ENCODE measurements around the gene ADAP1. TPM values are rescaled to one million over a fixed set of nuclear protein-coding genes. Genes with fewer than 3 reads are reported as not detected.

Gene ADAP1
- total RNA-seq, 1 experiment from 2014 or later = 6.2 TPM

GRCh38 chr7:977326-978048 lies 23.0 kb upstream of the ADAP1 start:
- peaks cover 0 to 9% (median 8%) of the 10 kb centered on the region in 3 experiments; a peak in 5 of 7 replicates for H3K36me3 Mint-ChIP-seq (ENCODE audit: insufficient read depth in 1 of 3, low read depth in 3 of 3)
- no peak overlapping the region for H2BK120ac ChIP-seq (ENCODE audit: low read depth, low read length, poor library complexity, severe bottlenecking)
- no peak overlapping the region for H2AK5ac ChIP-seq (ENCODE audit: insufficient read length, low read length)
- no peaks in the 10 kb centered on the region for H3K9me3 Mint-ChIP-seq
- no peak for TF ChIP-seq CTCF (conservative IDR thresholded peaks at IDR 0.05)
- H3K27me3 Mint-ChIP-seq (ENCODE audit: low read depth) = no peaks in the 10 kb centered on the region; the same call in 1 of the 2 replicates
- H2BK5ac ChIP-seq (ENCODE audit: insufficient read length, low read length) = no peak overlapping the region
- H2AFZ ChIP-seq (ENCODE audit: low read length) = no peak overlapping the region
- no peak overlapping the region for H3K9ac ChIP-seq (ENCODE audit: extremely low read depth, insufficient read length, low read length)
- H3K23me2 ChIP-seq (ENCODE audit: insufficient read length, low read depth, low read length, poor library complexity, severe bottlenecking) = peaks cover 3% of the 10 kb centered on the region
- no peak overlapping the region for H2BK12ac ChIP-seq (ENCODE audit: insufficient read length, low read depth, low read length)
- H3K4ac ChIP-seq (ENCODE audit: low read depth, low read length) = no peak overlapping the region
- H3K56ac ChIP-seq (ENCODE audit: insufficient read length, low read depth, low read length) = no peak overlapping the region
- no peak overlapping the region for H4K5ac ChIP-seq (ENCODE audit: insufficient read length, low read depth, low read length)
- H3K23ac ChIP-seq (ENCODE audit: insufficient read length, low read depth, low read length) = no peak overlapping the region
- no peak overlapping the region for H3K4me2 ChIP-seq (ENCODE audit: insufficient read depth, insufficient read length, low read length)
- H3K79me1 ChIP-seq (ENCODE audit: insufficient read depth, low read depth, low read length, poor library complexity, severe bottlenecking) = no peaks in the 10 kb centered on the region
- peak overlapping the region in 1 of 2 experiments; percentile 44; a peak in 1 of 5 replicates for H3K4me3 Mint-ChIP-seq
- H4K91ac ChIP-seq (ENCODE audit: insufficient read length, low read depth, low read length) = no peak overlapping the region
- WGBS (ENCODE audit: extremely low coverage, insufficient read length, low lambda C conversion rate) = no CpG with 5 or more reads among the region's 19 CpGs
- no peak overlapping the region for H3K27ac ChIP-seq (ENCODE audit: insufficient read length, low read depth, low read length)
- H4K20me1 ChIP-seq (ENCODE audit: control insufficient read depth, insufficient read depth, insufficient read length) = no peaks in the 10 kb centered on the region
- H3K4me1 ChIP-seq (ENCODE audit: insufficient read depth, low read length) = no peaks in the 10 kb centered on the region
- H4K8ac ChIP-seq (replicated peaks; ENCODE audit: insufficient read length, low read depth, low read length) = no peak overlapping the region
- H3T11ph ChIP-seq (ENCODE audit: low read length) = no peak overlapping the region
- no peaks in the 10 kb centered on the region for H3K27me3 ChIP-seq (ENCODE audit: insufficient read depth, low read length)
- no peak overlapping the region for H3K14ac ChIP-seq (ENCODE audit: insufficient read depth, low read length)
- no peak overlapping the region for H2BK20ac ChIP-seq (ENCODE audit: low read depth, low read length, poor library complexity, severe bottlenecking)
- H3K18ac ChIP-seq (ENCODE audit: insufficient read length, low read depth, low read length) = no peak overlapping the region
- no peak for DNase-seq
- peaks cover 6 to 20% of the 10 kb centered on the region in 2 experiments; a peak in 3 of 4 replicates for H3K4me1 Mint-ChIP-seq
- no peak overlapping the region for H2BK15ac ChIP-seq (ENCODE audit: low read depth, low read length)
- peak overlapping the region in 1 of 3 experiments; percentile 14; a peak in 1 of 7 replicates for H3K27ac Mint-ChIP-seq
- no peaks in the 10 kb centered on the region for H3K9me3 ChIP-seq (ENCODE audit: control insufficient read depth, low read depth, low read length)
- peaks cover 2% of the 10 kb centered on the region; the same call in 1 of the 2 replicates for H3K79me2 ChIP-seq (ENCODE audit: insufficient read depth, low read length)

All from H9 (cell line).